ENCODE results near the gene PLOD2.
"Not testable (repeated sequence)": the region's sequence is repeated elsewhere in the genome, so short reads cannot be mapped to it uniquely, and the experiment has no call there.

Gene PLOD2

DNA sequence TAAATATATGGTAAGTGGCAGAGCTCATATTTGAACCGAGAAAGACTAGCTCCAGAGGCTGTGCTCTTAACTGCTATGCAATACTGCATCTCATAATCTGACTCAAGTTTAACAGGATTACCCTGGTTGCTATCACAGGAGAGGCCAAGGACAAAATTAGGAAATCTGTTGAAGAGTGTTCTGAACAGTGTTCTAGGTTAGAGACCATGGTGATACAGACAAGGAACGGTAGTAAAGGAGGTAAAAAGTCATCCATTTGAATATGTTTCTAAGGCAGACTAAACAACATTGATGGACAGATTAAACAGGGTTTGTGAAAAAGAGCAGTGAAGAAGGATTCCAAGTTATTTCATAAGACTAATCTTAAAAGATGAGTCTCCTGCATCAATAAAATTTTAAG lies 22.1 kb downstream of the PLOD2 start:
- Mint-ChIP-seq H3K27me3 (no peaks in the 10 kb centered on the region), H3K4me3 (no peak overlapping the region), H3K36me3 (ENCODE audit: low read depth) (no peaks in the 10 kb centered on the region), H3K9me3 (no peaks in the 10 kb centered on the region), H3K4me1 (no peaks in the 10 kb centered on the region), H3K27ac (no peak overlapping the region)
- DNase-seq = no peak
- no peak for ATAC-seq

DNA sequence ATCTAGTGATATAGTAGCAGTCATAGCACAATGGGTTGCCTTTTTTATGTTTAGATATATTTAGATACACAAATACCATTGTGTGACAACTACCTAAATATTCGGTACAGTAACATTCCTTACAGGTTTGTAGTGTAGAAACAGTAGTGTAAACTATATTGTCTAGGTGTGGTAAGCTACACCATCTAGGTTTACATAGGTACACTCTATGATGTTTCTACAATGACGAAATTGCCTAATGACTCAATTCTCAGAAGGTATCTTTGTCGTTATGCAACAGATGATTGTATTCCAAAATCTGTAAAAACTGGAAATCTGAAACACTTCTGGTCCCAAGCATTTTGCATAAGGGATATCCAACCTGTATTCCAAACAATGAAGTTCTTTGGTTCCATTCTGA lies 24.3 kb downstream of the PLOD2 start:
- no peaks in the 10 kb centered on the region for H3K9me3 Mint-ChIP-seq
- no peaks in the 10 kb centered on the region for H3K36me3 Mint-ChIP-seq (ENCODE audit: low read depth)
- no peak overlapping the region for H3K27ac Mint-ChIP-seq
- H3K4me1 Mint-ChIP-seq = no peaks in the 10 kb centered on the region
- no peak overlapping the region for H3K4me3 Mint-ChIP-seq
- no peaks in the 10 kb centered on the region for H3K27me3 Mint-ChIP-seq
- DNase-seq (no peak), ATAC-seq (no peak)

DNA sequence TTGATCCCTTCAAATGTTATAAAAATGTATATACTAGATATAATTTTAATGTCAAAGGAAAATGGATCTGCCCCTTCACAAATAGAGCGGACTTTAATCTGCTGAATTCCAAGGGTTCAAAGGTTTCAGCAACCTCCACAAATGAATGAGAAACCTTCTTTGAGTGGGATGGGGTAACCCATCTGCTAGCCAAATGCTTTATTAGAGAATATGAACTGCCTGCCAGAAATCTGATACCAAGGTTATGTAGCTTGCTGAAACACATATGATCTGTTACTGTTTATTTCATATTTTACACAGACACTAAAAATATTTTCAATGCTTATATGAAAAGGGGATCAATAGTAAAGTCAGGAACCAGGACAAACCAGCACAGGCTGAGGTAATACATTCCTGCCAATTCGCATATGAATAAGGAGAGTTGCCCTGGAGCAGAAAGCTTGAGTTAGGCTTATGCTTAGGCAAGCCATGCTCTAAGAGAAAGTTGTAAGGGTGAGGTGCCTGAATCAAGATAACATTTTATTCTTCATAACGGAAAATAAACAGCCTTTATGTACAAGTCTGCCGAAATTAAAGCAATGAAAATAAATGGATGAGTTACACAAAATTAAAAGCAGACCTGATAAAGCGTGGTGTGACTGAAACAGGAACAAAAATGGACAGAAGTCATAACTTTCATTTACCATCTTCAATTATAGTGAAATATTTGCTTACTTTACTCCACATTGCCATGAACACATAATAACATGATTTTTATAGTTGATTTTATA lies 26.5 kb downstream of the PLOD2 start:
- no peaks in the 10 kb centered on the region for H3K4me1 Mint-ChIP-seq
- no peaks in the 10 kb centered on the region for H3K9me3 Mint-ChIP-seq
- no peak for DNase-seq
- H3K36me3 Mint-ChIP-seq (ENCODE audit: low read depth) = no peaks in the 10 kb centered on the region
- no peak overlapping the region for H3K27ac Mint-ChIP-seq
- no peak overlapping the region for H3K4me3 Mint-ChIP-seq
- ATAC-seq = no peak
- H3K27me3 Mint-ChIP-seq = no peaks in the 10 kb centered on the region

DNA sequence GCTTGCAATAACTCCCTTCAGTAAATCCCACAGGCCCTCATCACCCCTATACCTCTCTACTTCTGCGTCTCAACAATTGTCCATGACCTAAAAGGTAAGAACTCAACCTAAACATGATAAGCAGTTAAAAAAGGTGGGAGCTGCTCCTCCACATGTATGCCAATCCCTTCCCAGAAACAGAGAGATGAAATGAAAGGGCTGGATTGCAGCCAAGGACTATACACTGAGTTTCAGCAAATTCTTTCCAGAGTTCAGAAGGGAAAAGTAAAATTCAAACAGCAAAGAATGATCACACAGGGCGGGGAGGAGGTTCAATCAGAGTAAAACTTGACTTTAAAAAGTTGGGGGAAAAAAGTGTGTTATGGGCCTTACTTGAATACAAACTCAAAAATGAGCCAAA lies 27.5 kb downstream of the PLOD2 start:
- no peaks in the 10 kb centered on the region for H3K36me3 Mint-ChIP-seq (ENCODE audit: low read depth)
- H3K4me1 Mint-ChIP-seq = no peaks in the 10 kb centered on the region
- ATAC-seq (no peak), DNase-seq (no peak)
- no peaks in the 10 kb centered on the region for H3K27me3 Mint-ChIP-seq
- no peak overlapping the region for H3K27ac Mint-ChIP-seq
- H3K4me3 Mint-ChIP-seq = no peak overlapping the region
- H3K9me3 Mint-ChIP-seq = no peaks in the 10 kb centered on the region

DNA sequence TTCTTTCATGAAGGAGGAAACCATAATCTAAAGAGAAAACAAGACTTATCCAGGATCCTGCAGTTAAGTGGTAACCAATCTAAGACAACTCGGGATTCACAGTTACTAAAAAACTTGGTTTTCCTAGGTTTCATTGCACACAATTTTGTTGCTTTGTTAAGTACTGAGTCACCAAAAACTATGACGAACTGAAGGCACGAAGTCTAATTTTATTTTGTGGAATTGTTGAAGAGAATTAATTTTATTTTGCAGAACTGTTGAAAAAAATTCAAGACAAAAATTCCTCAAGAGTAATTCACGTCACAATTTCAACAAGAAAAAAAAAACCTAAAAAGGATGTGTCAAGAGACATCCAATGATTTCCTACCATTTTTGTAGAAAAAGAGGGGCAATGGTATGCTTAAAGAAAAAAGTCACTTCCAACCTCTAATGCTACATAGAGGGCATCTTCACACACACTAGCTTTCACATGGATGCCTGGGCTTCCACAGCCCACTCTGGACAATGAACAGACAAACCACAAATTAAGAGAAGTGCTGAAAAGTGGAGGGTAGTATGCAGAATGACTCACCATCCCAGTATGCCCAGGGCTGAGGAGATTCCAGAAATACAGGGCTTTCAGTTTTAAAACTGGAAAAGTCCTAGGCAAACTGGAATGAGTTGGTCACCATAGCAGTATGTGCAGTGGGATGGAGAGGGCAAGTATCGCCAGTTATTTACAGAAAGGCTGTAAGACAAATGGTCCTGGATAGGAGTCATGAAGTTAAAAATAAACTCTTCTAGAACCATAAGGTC lies 29.2 kb downstream of the PLOD2 start:
- Mint-ChIP-seq H3K27ac (no peak overlapping the region), H3K36me3 (ENCODE audit: low read depth) (no peaks in the 10 kb centered on the region), H3K27me3 (no peaks in the 10 kb centered on the region), H3K4me1 (no peaks in the 10 kb centered on the region), H3K4me3 (no peak overlapping the region), H3K9me3 (no peaks in the 10 kb centered on the region)
- DNase-seq (no peak), ATAC-seq (no peak)

DNA sequence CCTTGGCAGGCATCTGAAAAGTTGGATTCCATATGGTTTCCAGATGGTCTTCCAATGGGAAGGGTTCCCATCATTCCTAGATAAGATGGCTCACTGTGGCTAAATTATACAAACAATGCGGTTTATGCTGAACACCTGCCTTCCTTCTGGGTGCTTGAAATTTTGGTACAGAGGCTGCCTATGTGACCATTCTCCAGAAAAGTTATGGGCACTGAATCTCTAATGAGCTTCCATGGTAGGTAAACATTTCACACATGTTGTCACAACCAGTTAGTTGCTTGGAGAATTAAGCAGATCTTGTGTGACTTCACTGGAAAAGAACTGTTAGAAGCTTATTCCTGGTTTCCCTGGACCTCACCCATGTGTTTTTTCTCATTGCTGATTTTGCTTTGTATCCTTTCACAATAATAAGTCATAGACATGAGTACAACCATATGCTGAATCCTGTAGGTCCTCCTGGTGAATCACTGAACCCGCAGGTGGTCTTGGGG lies 30.1 kb downstream of the PLOD2 start:
- ATAC-seq (no peak), DNase-seq (no peak)
- no peaks in the 10 kb centered on the region for H3K36me3 Mint-ChIP-seq (ENCODE audit: low read depth)
- H3K9me3 Mint-ChIP-seq = no peaks in the 10 kb centered on the region
- H3K27me3 Mint-ChIP-seq = no peaks in the 10 kb centered on the region
- H3K4me3 Mint-ChIP-seq = no peak overlapping the region
- no peaks in the 10 kb centered on the region for H3K4me1 Mint-ChIP-seq
- H3K27ac Mint-ChIP-seq = no peak overlapping the region

DNA sequence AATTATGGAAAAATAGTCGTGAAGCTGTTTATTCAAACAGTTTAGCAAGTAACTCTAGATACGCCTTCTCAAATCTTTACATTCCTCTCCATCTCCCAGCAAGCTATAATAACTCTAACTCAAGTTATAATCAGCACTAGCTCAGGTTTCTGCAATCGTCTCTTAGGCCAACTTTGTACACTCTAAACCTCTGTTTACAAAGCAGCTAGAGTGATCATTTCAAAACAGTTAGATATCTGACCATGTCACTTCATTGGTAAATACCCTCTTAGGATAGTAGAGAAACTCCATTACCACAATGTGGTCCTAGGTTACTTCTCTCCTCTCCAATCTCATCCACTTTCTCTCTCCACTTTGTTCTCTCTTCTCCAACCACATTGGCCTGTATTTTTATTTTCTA lies 31.2 kb downstream of the PLOD2 start:
- Mint-ChIP-seq H3K9me3 (no peaks in the 10 kb centered on the region), H3K36me3 (ENCODE audit: low read depth) (no peaks in the 10 kb centered on the region), H3K4me3 (no peak overlapping the region), H3K27ac (no peak overlapping the region), H3K27me3 (no peaks in the 10 kb centered on the region), H3K4me1 (no peaks in the 10 kb centered on the region)
- DNase-seq = no peak
- no peak for ATAC-seq

DNA sequence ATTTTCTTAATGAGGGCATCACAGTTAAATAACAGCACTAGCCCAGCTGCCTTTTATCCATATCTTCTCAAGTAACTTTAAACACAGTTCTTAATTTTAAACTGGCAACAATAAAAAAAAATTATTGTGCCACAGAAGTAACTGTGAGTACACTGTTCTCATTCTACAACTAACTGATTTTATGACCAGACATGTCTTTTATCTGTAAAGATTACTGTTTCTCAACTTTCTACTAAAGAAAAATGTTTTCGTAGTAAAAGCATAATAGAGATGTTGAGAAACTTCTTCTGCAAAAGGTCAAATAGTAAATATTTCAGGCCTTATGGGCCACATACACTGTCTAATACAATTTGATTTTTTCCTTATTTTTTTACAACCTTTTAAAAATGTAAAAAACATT lies 32.0 kb downstream of the PLOD2 start:
- Mint-ChIP-seq H3K36me3 (ENCODE audit: low read depth) (no peaks in the 10 kb centered on the region), H3K9me3 (no peaks in the 10 kb centered on the region), H3K27ac (no peak overlapping the region), H3K4me1 (no peaks in the 10 kb centered on the region), H3K4me3 (no peak overlapping the region), H3K27me3 (no peaks in the 10 kb centered on the region)
- ATAC-seq (no peak), DNase-seq (no peak)

DNA sequence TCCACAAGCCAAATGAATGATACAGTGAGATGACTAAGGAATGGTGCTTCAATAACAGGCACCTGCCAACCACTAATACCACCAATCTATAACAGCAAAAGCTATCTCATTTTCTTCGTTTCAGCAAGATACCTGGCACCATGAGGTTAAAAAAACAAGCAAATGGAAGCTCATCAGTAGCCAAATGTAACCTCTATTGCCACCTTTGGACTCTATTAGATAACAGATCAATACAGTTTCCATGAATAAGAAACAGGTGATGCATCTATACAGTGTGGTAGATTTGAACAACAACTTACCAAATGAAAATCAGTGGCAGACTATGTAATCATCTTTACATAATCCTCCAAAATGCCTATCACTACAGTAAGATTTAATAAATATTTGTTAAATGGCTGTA lies 32.8 kb downstream of the PLOD2 start:
- Mint-ChIP-seq H3K4me3 (no peak overlapping the region), H3K36me3 (ENCODE audit: low read depth) (no peaks in the 10 kb centered on the region), H3K27ac (no peak overlapping the region), H3K4me1 (no peaks in the 10 kb centered on the region), H3K9me3 (no peaks in the 10 kb centered on the region), H3K27me3 (no peaks in the 10 kb centered on the region)
- ATAC-seq = no peak
- DNase-seq = no peak

DNA sequence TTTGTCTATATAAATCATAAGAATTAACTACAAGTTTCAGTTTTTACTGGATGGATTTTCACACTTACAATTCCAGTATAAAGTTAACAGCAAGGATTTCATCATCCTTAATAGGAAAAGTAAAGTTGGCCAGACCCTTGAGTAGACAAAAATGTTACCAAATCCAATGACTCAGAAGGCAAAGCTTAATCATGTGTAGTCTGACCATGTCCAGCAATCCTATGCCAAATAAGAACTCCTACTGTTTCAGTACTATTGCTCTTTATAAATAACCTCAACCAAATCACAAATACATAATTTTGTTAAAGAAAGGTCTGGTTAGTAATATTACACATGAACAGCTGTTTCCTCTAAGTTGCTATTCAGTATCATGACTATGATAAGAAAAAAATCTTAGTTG lies 35.0 kb downstream of the PLOD2 start:
- H3K27ac Mint-ChIP-seq = no peak overlapping the region
- H3K4me3 Mint-ChIP-seq = no peak overlapping the region
- no peaks in the 10 kb centered on the region for H3K36me3 Mint-ChIP-seq (ENCODE audit: low read depth)
- DNase-seq (no peak), ATAC-seq (no peak)
- H3K9me3 Mint-ChIP-seq = peaks cover 3% of the 10 kb centered on the region
- H3K27me3 Mint-ChIP-seq = no peaks in the 10 kb centered on the region
- H3K4me1 Mint-ChIP-seq = no peaks in the 10 kb centered on the region

DNA sequence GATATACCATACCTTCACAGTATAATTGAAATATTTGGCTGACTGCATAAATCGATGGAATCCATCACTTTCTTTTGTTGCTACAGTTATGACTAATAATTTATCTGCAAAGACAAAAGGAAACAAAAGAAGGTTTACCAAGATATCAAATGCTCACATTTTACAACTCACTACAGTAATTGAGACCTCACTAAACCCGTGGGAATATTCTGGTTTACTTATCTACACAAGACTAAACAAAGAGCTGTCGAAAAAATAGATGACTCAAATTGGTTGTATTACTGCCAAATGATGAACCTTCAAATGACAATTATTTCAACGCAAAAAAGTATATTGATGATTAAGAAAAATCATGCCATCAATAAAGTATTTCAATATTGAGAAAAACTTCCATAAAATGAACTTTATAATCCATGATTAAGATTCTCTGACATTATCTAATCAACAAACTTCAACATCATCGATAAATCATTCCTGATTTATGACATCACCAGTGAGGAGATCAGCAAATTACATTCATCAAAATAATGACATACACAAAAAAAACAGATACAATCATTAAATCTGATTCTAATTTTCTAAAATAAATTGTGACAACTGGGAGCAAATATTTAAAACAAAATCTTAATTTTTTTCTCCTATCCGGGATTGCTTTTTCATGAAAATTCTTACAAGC lies 36.7 kb downstream of the PLOD2 start:
- Mint-ChIP-seq H3K36me3 (ENCODE audit: low read depth) (no peaks in the 10 kb centered on the region), H3K9me3 (peaks cover 4% of the 10 kb centered on the region), H3K27me3 (no peaks in the 10 kb centered on the region), H3K4me3 (no peak overlapping the region), H3K27ac (no peak overlapping the region), H3K4me1 (no peaks in the 10 kb centered on the region)
- DNase-seq = no peak
- no peak for ATAC-seq

DNA sequence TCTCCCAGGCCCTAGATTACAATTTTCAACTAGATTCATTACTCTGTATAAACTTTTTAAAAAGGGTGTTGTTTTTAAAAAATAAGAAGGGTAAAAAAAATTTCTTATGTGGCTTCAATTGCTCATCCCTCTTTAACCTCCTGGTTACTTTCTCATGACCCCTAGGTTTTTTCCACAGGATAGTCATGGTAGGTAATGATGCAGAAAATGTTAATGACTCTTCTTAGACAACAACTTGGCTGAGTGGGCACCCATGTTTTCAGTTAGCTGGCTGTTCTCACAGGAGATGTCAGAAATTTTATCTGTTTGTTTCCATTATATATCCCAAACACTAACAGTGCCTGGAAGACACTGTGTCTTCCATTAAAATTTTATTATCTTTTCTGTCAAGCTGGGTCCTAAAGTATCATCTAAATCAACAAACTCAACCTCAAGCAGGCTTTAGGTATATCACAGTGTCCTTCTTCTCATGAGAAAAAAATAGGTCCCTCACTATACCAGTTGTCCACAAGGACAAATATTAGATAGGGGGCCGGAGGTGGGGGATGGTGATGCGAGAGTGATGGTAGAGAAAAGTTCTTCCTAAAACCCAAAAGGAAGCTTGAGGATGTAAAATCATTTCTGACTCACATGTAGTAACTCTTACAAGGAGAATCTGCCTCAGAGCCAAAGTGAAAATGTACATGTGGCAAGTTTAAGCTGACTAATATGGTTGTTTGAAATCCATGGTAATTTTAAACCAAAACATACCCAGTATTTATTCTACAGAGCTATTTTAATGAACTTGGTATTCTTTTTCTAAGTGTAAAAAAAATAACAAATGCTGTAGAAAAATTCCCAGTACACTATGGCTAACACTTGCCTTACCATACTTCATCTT lies 43.3 kb downstream of the PLOD2 start:
- Mint-ChIP-seq H3K36me3 (ENCODE audit: low read depth) (no peaks in the 10 kb centered on the region), H3K27me3 (no peaks in the 10 kb centered on the region), H3K4me3 (no peak overlapping the region), H3K9me3 (peaks cover 27% of the 10 kb centered on the region), H3K4me1 (no peaks in the 10 kb centered on the region), H3K27ac (no peak overlapping the region)
- DNase-seq (no peak), ATAC-seq (no peak)

DNA sequence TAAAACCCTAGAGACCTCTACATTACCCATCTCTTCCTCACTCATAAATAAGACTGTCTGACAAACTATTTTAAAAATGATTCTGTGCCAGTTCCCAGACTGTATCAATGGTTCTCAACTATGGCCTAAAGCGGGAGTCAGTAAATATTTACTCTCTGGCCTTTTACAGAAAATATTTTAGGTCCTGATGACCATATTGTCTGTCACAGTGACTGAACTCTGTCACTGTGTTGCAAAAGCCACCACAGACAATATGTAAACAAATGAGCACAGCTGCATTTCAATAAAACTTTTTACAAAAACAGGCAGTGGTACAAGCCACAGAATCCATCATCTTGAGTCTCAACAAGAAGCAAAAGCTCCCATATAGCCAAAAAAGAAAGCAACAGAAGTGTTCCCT lies 45.4 kb downstream of the PLOD2 start:
- ATAC-seq = no peak
- Mint-ChIP-seq H3K27me3 (no peaks in the 10 kb centered on the region), H3K27ac (no peak overlapping the region)

DNA sequence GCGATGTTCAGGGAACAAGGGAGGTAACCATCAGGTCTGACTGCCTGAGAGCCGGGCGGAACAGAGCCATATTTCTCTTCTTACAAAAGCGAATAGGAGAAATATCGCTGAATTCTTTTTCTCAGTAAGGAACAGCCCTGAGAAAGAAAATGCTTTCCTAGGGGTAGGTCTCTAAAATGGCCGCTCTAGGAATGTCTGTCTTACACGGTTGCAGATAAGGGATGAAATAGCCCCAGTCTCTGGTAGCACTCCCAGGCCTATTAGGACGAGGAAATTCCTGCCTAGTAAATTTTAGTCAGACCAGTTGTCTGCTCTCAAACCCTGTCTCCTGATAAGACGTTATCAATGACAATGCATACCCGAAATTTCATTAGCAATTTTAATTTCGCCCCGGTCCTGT lies 47.2 kb downstream of the PLOD2 start:
- H3K36me3 Mint-ChIP-seq (ENCODE audit: low read depth); ATAC-seq; H3K27me3 Mint-ChIP-seq; DNase-seq; H3K27ac Mint-ChIP-seq; H3K4me3 Mint-ChIP-seq; H3K4me1 Mint-ChIP-seq: not testable (repeated sequence)
- H3K9me3 Mint-ChIP-seq = peaks cover 20% of the 10 kb centered on the region

More for the DNA sequence above, 45.4 kb downstream of the PLOD2 start:
- no peak overlapping the region for H3K4me3 Mint-ChIP-seq
- peaks cover 23% of the 10 kb centered on the region for H3K9me3 Mint-ChIP-seq
- H3K4me1 Mint-ChIP-seq = no peaks in the 10 kb centered on the region
- H3K36me3 Mint-ChIP-seq (ENCODE audit: low read depth) = no peaks in the 10 kb centered on the region
- no peak for DNase-seq

Measured in activated naive CD8-positive, alpha-beta T cell treated with anti-CD3 and anti-CD28 coated beads, Interleukin-2, amount 50 U/mL, for 24 hours (primary cell).